Fibroblast of the conjunctiva (primary cell): Measurements from ENCODE around the gene ATP8B2.
"Not testable (repeated sequence)": the region's sequence is repeated elsewhere in the genome, so short reads cannot be mapped to it uniquely, and the experiment has no call there.

Experiments
- DNase-seq: peaks from one replicate; pipeline ENCODE4 v3.0.0-alpha.2; 2010; ENCODE audit warnings: low read depth

Gene ATP8B2

GRCh38 chr1:154324669-154325582 is at the start of gene ATP8B2:
ATP8B2 (plus strand) TSS chr1:154325525; CDS start chr1:154328142, 2,617 bp downstream.
- DNase-seq = no peak

- DNase-seq = no peak
These were observed 48.5 kb upstream of the ATP8B2 start for GRCh38 chr1:154276797-154277196.

- not testable (repeated sequence) for DNase-seq
These were observed 37.7 kb upstream of the ATP8B2 start for GRCh38 chr1:154287591-154287990.

- DNase-seq = no peak
These were observed 36.7 kb upstream of the ATP8B2 start for GRCh38 chr1:154288661-154289060.

- no peak for DNase-seq
These were observed 34.4 kb upstream of the ATP8B2 start for GRCh38 chr1:154290921-154291320.

- no peak for DNase-seq
These were observed 29.7 kb upstream of the ATP8B2 start for GRCh38 chr1:154295408-154296235.

GRCh38 chr1:154301582-154301981 is 23.7 kb upstream of the ATP8B2 start:
- no peak for DNase-seq

- DNase-seq = no peak
These were observed 20.5 kb upstream of the ATP8B2 start for GRCh38 chr1:154304664-154305337.

- no peak for DNase-seq
These were observed 19.2 kb upstream of the ATP8B2 start for GRCh38 chr1:154306151-154306550.

- DNase-seq = not testable (repeated sequence)
These were observed 17.6 kb upstream of the ATP8B2 start for GRCh38 chr1:154307670-154308270.

- not testable (repeated sequence) for DNase-seq
These were observed 16.2 kb upstream of the ATP8B2 start for GRCh38 chr1:154309136-154309535.

GRCh38 chr1:154312229-154313065 is 12.9 kb upstream of the ATP8B2 start:
- DNase-seq = not testable (repeated sequence)

GRCh38 chr1:154313066-154313356 is 12.3 kb upstream of the ATP8B2 start:
- DNase-seq = no peak

- not testable (repeated sequence) for DNase-seq
These were observed 11.1 kb upstream of the ATP8B2 start for GRCh38 chr1:154314226-154314625.

GRCh38 chr1:154316704-154317103 is 8.6 kb upstream of the ATP8B2 start:
- DNase-seq = no peak

- DNase-seq = no peak
These were observed 6.9 kb upstream of the ATP8B2 start for GRCh38 chr1:154318386-154318785.

- no peak for DNase-seq
These were observed 4.3 kb upstream of the ATP8B2 start, which contains the start of gene AQP10 for GRCh38 chr1:154320882-154321608. AQP10 (plus strand) TSS chr1:154321093; CDS start chr1:154321156, 63 bp downstream.

- not testable (repeated sequence) for DNase-seq
These were observed 3.8 kb upstream of the ATP8B2 start for GRCh38 chr1:154321609-154321934.

- DNase-seq = no peak
These were observed 1.8 kb upstream of the ATP8B2 start for GRCh38 chr1:154323493-154323892.

- no peak for DNase-seq
These were observed 1.1 kb upstream of the ATP8B2 start for GRCh38 chr1:154324241-154324640.
